ENCODE results near the gene TRPM2. TPM values are rescaled to one million over a fixed set of nuclear protein-coding genes. Genes with fewer than 3 reads are reported as not detected.

Gene TRPM2
- total and polyA plus RNA-seq, 2 donors (not counting 3 experiments of a cell fraction or from before 2014, with no cell fraction given): not detected

DNA sequence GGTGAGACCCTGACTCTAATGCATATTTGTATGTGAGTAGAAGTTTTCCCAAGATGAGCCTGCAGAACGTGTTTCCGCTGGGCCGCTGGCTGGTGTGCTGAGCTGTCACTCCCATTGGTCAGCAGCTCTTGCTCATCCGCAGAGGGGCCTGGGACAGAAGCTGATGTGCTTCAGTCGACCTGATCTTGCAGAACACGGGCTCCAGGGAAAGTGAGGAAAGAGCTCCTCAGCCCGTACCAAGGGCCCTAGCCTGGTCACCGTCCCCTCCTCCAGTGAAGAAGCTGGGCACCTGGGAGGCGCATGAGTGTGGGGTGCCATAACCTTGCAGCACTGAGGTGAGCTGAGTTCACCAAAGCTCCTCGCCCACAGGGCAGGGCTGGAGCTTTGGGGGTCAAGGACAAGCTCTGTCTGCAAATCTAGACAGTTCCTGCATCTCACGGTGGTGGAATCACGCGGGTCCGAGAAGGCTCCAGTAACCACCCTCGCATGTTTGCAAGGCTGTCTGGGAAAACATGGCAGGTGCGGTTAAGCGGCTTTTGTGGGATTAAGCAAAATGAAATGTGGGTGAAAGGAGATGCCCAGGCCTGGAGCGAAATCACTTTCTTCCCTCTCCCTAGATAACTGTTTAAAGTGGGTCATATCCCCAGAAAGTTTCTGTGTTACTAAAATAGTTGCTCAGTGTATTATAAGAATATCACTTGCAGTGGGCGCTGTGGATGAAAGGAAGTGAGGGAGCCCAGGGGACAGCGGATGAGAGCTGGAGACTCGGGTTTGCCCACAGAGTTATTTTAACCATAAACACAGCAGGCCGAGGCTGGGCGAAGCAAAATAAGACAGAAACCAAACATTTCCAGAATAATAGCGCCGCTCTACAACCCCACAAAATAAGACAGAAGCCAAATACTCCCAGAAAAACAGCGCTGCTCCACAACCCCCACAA, 68.8 kb downstream of the TRPM2 start:
- no peak overlapping the region for H3K4me2 ChIP-seq (ENCODE audit: insufficient read depth, low read length)
- H3K79me2 ChIP-seq (ENCODE audit: control insufficient read depth, insufficient read depth, low read length): no peaks in the 10 kb centered on the region
- CTCF ChIA-PET: no interaction called here
- no peak for DNase-seq (ENCODE audit: low read depth, low spot score)
- dilution Hi-C loops (cut with MboI; ENCODE audit: extremely low pct_ligation_motif_present, low sequenced_read_pairs) (no loop called here), intact Hi-C loops (cut with micrococcal nuclease) (no loop called here)
- POLR2A ChIA-PET: no interaction called here
- H3K4me1 ChIP-seq (ENCODE audit: control insufficient read depth, extremely low read depth, insufficient read depth, low read length): no peaks in the 10 kb centered on the region
- no peaks in the 10 kb centered on the region for H4K20me1 ChIP-seq (replicated peaks; ENCODE audit: control insufficient read depth, extremely low read depth, insufficient read depth, low read length)
- H3K27ac ChIP-seq (ENCODE audit: insufficient read depth, low read depth, low read length): no peak overlapping the region
- no TSS peak for BruUV-seq (replicated peaks)
- H3K9me1 ChIP-seq (replicated peaks; ENCODE audit: control insufficient read depth, extremely low read depth, insufficient read depth, low read length): no peaks in the 10 kb centered on the region
- TF ChIP-seq EZH2 (IDR thresholded peaks at IDR 0.05; ENCODE audit: borderline replicate concordance, low read depth, low read length, severe bottlenecking): no peak
- TF ChIP-seq, protein P1, sequence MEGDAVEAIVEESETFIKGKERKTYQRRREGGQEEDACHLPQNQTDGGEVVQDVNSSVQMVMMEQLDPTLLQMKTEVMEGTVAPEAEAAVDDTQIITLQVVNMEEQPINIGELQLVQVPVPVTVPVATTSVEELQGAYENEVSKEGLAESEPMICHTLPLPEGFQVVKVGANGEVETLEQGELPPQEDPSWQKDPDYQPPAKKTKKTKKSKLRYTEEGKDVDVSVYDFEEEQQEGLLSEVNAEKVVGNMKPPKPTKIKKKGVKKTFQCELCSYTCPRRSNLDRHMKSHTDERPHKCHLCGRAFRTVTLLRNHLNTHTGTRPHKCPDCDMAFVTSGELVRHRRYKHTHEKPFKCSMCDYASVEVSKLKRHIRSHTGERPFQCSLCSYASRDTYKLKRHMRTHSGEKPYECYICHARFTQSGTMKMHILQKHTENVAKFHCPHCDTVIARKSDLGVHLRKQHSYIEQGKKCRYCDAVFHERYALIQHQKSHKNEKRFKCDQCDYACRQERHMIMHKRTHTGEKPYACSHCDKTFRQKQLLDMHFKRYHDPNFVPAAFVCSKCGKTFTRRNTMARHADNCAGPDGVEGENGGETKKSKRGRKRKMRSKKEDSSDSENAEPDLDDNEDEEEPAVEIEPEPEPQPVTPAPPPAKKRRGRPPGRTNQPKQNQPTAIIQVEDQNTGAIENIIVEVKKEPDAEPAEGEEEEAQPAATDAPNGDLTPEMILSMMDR (IDR thresholded peaks at IDR 0.05; ENCODE audit: extremely low read depth in 1 of 2, insufficient read depth in 1 of 2, low read depth in 1 of 2, low read length in 2 of 2): no peak
- TF ChIP-seq MYC (IDR thresholded peaks at IDR 0.05; ENCODE audit: low read depth, low read length): no peak
- no peak for TF ChIP-seq JUN (IDR thresholded peaks at IDR 0.05; ENCODE audit: borderline replicate concordance, insufficient read depth, insufficient read length, low read depth)
- TF ChIP-seq, protein P2, sequence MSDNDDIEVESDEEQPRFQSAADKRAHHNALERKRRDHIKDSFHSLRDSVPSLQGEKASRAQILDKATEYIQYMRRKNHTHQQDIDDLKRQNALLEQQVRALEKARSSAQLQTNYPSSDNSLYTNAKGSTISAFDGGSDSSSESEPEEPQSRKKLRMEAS (IDR thresholded peaks at IDR 0.05; ENCODE audit: insufficient read depth, insufficient read length): no peak
- no peak for TF ChIP-seq POLR2AphosphoS5 (IDR thresholded peaks at IDR 0.05; ENCODE audit: insufficient read depth, low read depth, low read length)
- no peak for TF ChIP-seq POLR2A (IDR thresholded peaks at IDR 0.05; ENCODE audit: low read depth, low read length)
- TF ChIP-seq GATA2 (IDR thresholded peaks at IDR 0.05; ENCODE audit: insufficient read depth, insufficient read length, low read depth, low read length): no peak
- no peak for TF ChIP-seq FOS (IDR thresholded peaks at IDR 0.05; ENCODE audit: borderline replicate concordance, insufficient read depth, low read length)
- H3K4me3 ChIP-seq (replicated peaks in 1 of 3; ENCODE audit: insufficient read depth in 1 of 3, low read depth in 1 of 3, low read length in 3 of 3): no peak overlapping the region
- H2AFZ ChIP-seq (ENCODE audit: low read depth, low read length): no peak overlapping the region
- no peaks in the 10 kb centered on the region for H3K36me3 ChIP-seq (ENCODE audit: control insufficient read depth in 2 of 2, extremely low read depth in 1 of 2, insufficient read depth in 2 of 2, low read length in 2 of 2)
- FAIRE-seq: no peak
- no peaks in the 10 kb centered on the region for H3K9me3 ChIP-seq (replicated peaks; ENCODE audit: control insufficient read depth, insufficient read depth, low read length)
- H3K9ac ChIP-seq (replicated peaks; ENCODE audit: extremely low read depth, insufficient read depth, low read length): no peak overlapping the region
- H3K27me3 ChIP-seq (ENCODE audit: control insufficient read depth in 2 of 2, insufficient read depth in 2 of 2, low read length in 2 of 2): no peaks in the 10 kb centered on the region

Data from endothelial cell of umbilical vein (primary cell).